Fibroblast of pulmonary artery (primary cell): Measurements from ENCODE around the gene NEURL3.
A peak's percentile ranks its signal among the peaks of the same experiment; 100 is the strongest.

ENCODE experiments used
- DNase-seq: peaks from one replicate; pipeline ENCODE4 v3.0.0-alpha.2; 2010; ENCODE audit warnings: low read depth
- H3K4me3 ChIP-seq: replicated peaks from 2 replicates; pipeline ENCODE4 v1.5.1; 2011; ENCODE audit warnings: low read depth, mild to moderate bottlenecking, control low read depth, low read length, moderate library complexity
- CTCF ChIP-seq: IDR thresholded peaks from 2 replicates; pipeline ENCODE4 v1.5.1; 2011; ENCODE audit warnings: mild to moderate bottlenecking, control low read depth, low read length, inconsistent platforms; ENCODE audit errors: missing control alignments

Gene NEURL3

GRCh38 chr2:96486696-96487095 is 18.5 kb downstream of the NEURL3 start:
- no peak overlapping the region for H3K4me3 ChIP-seq
- no peak for TF ChIP-seq CTCF
- no peak for DNase-seq

- H3K4me3 ChIP-seq = peak overlapping the region; percentile 40
- DNase-seq = peak; percentile 88
- TF ChIP-seq CTCF = no peak
These were observed 19.2 kb downstream of the NEURL3 start for GRCh38 chr2:96485751-96486651.

GRCh38 chr2:96485350-96485749 is 19.8 kb downstream of the NEURL3 start:
- DNase-seq = no peak
- TF ChIP-seq CTCF = no peak
- H3K4me3 ChIP-seq = no peak overlapping the region

GRCh38 chr2:96484091-96484490 is 21.1 kb downstream of the NEURL3 start:
- TF ChIP-seq CTCF = no peak
- no peak for DNase-seq
- H3K4me3 ChIP-seq = no peak overlapping the region

- no peak overlapping the region for H3K4me3 ChIP-seq
- no peak for TF ChIP-seq CTCF
- no peak for DNase-seq
These were observed 27.7 kb downstream of the NEURL3 start for GRCh38 chr2:96477458-96477857.

- TF ChIP-seq CTCF = no peak
- H3K4me3 ChIP-seq = no peak overlapping the region
- DNase-seq = no peak
These were observed 33.4 kb downstream of the NEURL3 start for GRCh38 chr2:96471772-96472171.

GRCh38 chr2:96470636-96471035 is 34.5 kb downstream of the NEURL3 start:
- peak; percentile 59 for TF ChIP-seq CTCF
- peak overlapping the region; percentile 14 for H3K4me3 ChIP-seq
- DNase-seq = peak; percentile 29
